Natural killer cell treated with Interleukin-12 subunit alpha and Interleukin-12 subunit beta and Interleukin-15 and Interleukin-18, amount 100 ng/mL, for 72 hours (primary cell): ENCODE data around the gene PCGF3. TPM values are rescaled to one million over a fixed set of nuclear protein-coding genes. Genes with fewer than 3 reads are reported as not detected.
A peak's percentile ranks its signal among the peaks of the same experiment; 100 is the strongest.
"Not testable (repeated sequence)": the region's sequence is repeated elsewhere in the genome, so short reads cannot be mapped to it uniquely, and the experiment has no call there.

ENCODE experiments used
- ATAC-seq, 2 donors: fragments of 150-1000 bp; cut with Tn5 transposase in 1 of 2; sonication (Bioruptor Pico), chemical (Tn5 transposase) in 1 of 2; 2 replicates each; pipeline ENCODE4 v1.10.0; 2021
- DNase-seq: peaks from one replicate; pipeline ENCODE4 v3.0.0; 2022; ENCODE audit warnings: low spot score
- H3K27ac Mint-ChIP-seq, 2 donors: 1 replicate in 1 of 2; 2 replicates in 1 of 2; pipeline ENCODE4 v1.8.0; 2022; ENCODE audit warnings: mixed read lengths in 2 of 2, mild to moderate bottlenecking in 1 of 2, moderate library complexity in 1 of 2
- H3K27me3 Mint-ChIP-seq, 2 donors: 1 replicate in 1 of 2; 2 replicates in 1 of 2; pipeline ENCODE4 v1.8.0; 2022; ENCODE audit warnings: mixed read lengths in 2 of 2
- H3K36me3 Mint-ChIP-seq: one replicate; pipeline ENCODE4 v1.8.0; 2022; ENCODE audit warnings: mixed read lengths
- H3K4me1 Mint-ChIP-seq, 2 donors: 1 replicate in 1 of 2; 2 replicates in 1 of 2; pipeline ENCODE4 v1.8.0; 2022; ENCODE audit warnings: low read depth in 2 of 2, mixed read lengths in 2 of 2, mild to moderate bottlenecking in 1 of 2
- H3K4me3 Mint-ChIP-seq: one replicate; pipeline ENCODE4 v1.8.0; 2022; ENCODE audit warnings: mixed read lengths
- H3K9me3 Mint-ChIP-seq: 2 replicates; pipeline ENCODE4 v1.8.0; 2022; ENCODE audit warnings: mixed read lengths
- total RNA-seq, 2 donors: library from RNA; stranded (reverse); gene quantifications; one replicate each; pipeline ENCODE4 v1.2.3, GENCODE V29; 2022

PCGF3 gene
- total RNA-seq, 2 donors from 2014 or later = 50.6 to 54.3 TPM

- Mint-ChIP-seq H3K4me1 (peaks cover 0 to 16% of the 10 kb centered on the region in 2 donors), H3K27me3 (no peaks in the 10 kb centered on the region), H3K27ac (peak overlapping the region; percentile 56 to 75), H3K4me3 (peak overlapping the region; percentile 85), H3K9me3 (no peaks in the 10 kb centered on the region), H3K36me3 (no peaks in the 10 kb centered on the region)
- DNase-seq (peak; percentile 80), ATAC-seq (peak; percentile 86 to 88)
These were observed 41.9 kb upstream of the PCGF3 start for GRCh38 chr4:663438-664428.

GRCh38 chr4:664713-665231, 40.9 kb upstream of the PCGF3 start:
- Mint-ChIP-seq H3K27me3 (no peaks in the 10 kb centered on the region), H3K27ac (peak overlapping the region; percentile 56 to 75), H3K9me3 (no peaks in the 10 kb centered on the region)

GRCh38 chr4:665381-665750, 40.3 kb upstream of the PCGF3 start:
- no peak overlapping the region for H3K27ac Mint-ChIP-seq
- H3K27me3 Mint-ChIP-seq = no peaks in the 10 kb centered on the region
- H3K4me1 Mint-ChIP-seq = peaks cover 0 to 16% of the 10 kb centered on the region in 2 donors
- ATAC-seq (no peak), DNase-seq (no peak)
- no peaks in the 10 kb centered on the region for H3K9me3 Mint-ChIP-seq
- H3K4me3 Mint-ChIP-seq = no peak overlapping the region
- no peaks in the 10 kb centered on the region for H3K36me3 Mint-ChIP-seq

More at GRCh38 chr4:664713-665231, 40.9 kb upstream of the PCGF3 start:
- ATAC-seq (no peak), DNase-seq (no peak)
- peaks cover 0 to 16% of the 10 kb centered on the region in 2 donors for H3K4me1 Mint-ChIP-seq
- H3K36me3 Mint-ChIP-seq = no peaks in the 10 kb centered on the region
- peak overlapping the region; percentile 85 for H3K4me3 Mint-ChIP-seq

- H3K9me3 Mint-ChIP-seq = no peaks in the 10 kb centered on the region
- no peak for ATAC-seq
These were observed 39.7 kb upstream of the PCGF3 start for GRCh38 chr4:665751-666435.

GRCh38 chr4:666436-666810, 39.2 kb upstream of the PCGF3 start:
- peaks cover 0 to 16% of the 10 kb centered on the region in 2 donors for H3K4me1 Mint-ChIP-seq
- H3K27me3 Mint-ChIP-seq = no peaks in the 10 kb centered on the region
- no peak overlapping the region for H3K4me3 Mint-ChIP-seq
- no peaks in the 10 kb centered on the region for H3K36me3 Mint-ChIP-seq
- no peaks in the 10 kb centered on the region for H3K9me3 Mint-ChIP-seq
- no peak for DNase-seq
- no peak for ATAC-seq
- no peak overlapping the region for H3K27ac Mint-ChIP-seq

More at GRCh38 chr4:665751-666435, 39.7 kb upstream of the PCGF3 start:
- H3K4me1 Mint-ChIP-seq = peaks cover 0 to 16% of the 10 kb centered on the region in 2 donors
- no peak overlapping the region for H3K27ac Mint-ChIP-seq
- H3K36me3 Mint-ChIP-seq = no peaks in the 10 kb centered on the region
- H3K4me3 Mint-ChIP-seq = no peak overlapping the region
- no peaks in the 10 kb centered on the region for H3K27me3 Mint-ChIP-seq
- peak; percentile 61 for DNase-seq

GRCh38 chr4:666822-667544, 38.6 kb upstream of the PCGF3 start:
- DNase-seq (no peak), ATAC-seq (no peak)
- Mint-ChIP-seq H3K27me3 (no peaks in the 10 kb centered on the region), H3K9me3 (no peaks in the 10 kb centered on the region), H3K27ac (no peak overlapping the region), H3K4me3 (no peak overlapping the region), H3K36me3 (no peaks in the 10 kb centered on the region), H3K4me1 (peaks cover 0 to 16% of the 10 kb centered on the region in 2 donors)

GRCh38 chr4:667545-667925, 38.1 kb upstream of the PCGF3 start:
- H3K4me1 Mint-ChIP-seq = peaks cover 0 to 13% of the 10 kb centered on the region in 2 donors
- no peaks in the 10 kb centered on the region for H3K27me3 Mint-ChIP-seq
- DNase-seq = no peak
- H3K9me3 Mint-ChIP-seq = no peaks in the 10 kb centered on the region
- ATAC-seq = no peak
- H3K4me3 Mint-ChIP-seq = no peak overlapping the region
- no peak overlapping the region for H3K27ac Mint-ChIP-seq
- H3K36me3 Mint-ChIP-seq = no peaks in the 10 kb centered on the region

GRCh38 chr4:668219-668618, 37.4 kb upstream of the PCGF3 start:
- not testable (repeated sequence) for H3K27me3 Mint-ChIP-seq, H3K36me3 Mint-ChIP-seq, H3K27ac Mint-ChIP-seq, DNase-seq, H3K4me3 Mint-ChIP-seq, ATAC-seq, H3K9me3 Mint-ChIP-seq
- H3K4me1 Mint-ChIP-seq = peaks cover 4 to 13% of the 10 kb centered on the region in 2 donors

- H3K4me1 Mint-ChIP-seq = peaks cover 7 to 17% of the 10 kb centered on the region in 2 donors
- H3K9me3 Mint-ChIP-seq, H3K4me3 Mint-ChIP-seq, H3K27me3 Mint-ChIP-seq, ATAC-seq, H3K36me3 Mint-ChIP-seq, H3K27ac Mint-ChIP-seq, DNase-seq: not testable (repeated sequence)
These were observed 35.6 kb upstream of the PCGF3 start for GRCh38 chr4:669806-670559.

- Mint-ChIP-seq H3K36me3 (peaks cover 5% of the 10 kb centered on the region), H3K9me3 (no peaks in the 10 kb centered on the region), H3K4me3 (no peak overlapping the region), H3K27ac (no peak overlapping the region), H3K4me1 (peaks cover 7 to 13% of the 10 kb centered on the region in 2 donors), H3K27me3 (no peaks in the 10 kb centered on the region)
- DNase-seq (no peak), ATAC-seq (no peak)
These were observed 33.9 kb upstream of the PCGF3 start for GRCh38 chr4:671769-672168.

- peak in 1 of 2 donors; percentile 17 for ATAC-seq
- peaks cover 5% of the 10 kb centered on the region for H3K36me3 Mint-ChIP-seq
- H3K27me3 Mint-ChIP-seq = no peaks in the 10 kb centered on the region
- H3K27ac Mint-ChIP-seq = peak overlapping the region; percentile 61 to 77
- H3K4me3 Mint-ChIP-seq = peak overlapping the region; percentile 88
- H3K9me3 Mint-ChIP-seq = no peaks in the 10 kb centered on the region
- no peak for DNase-seq
- H3K4me1 Mint-ChIP-seq = peaks cover 7 to 9% of the 10 kb centered on the region in 2 donors
These were observed 32.1 kb upstream of the PCGF3 start for GRCh38 chr4:673349-674091.
